K562 (cell line): ENCODE results near the gene NTSR1.

ENCODE experiments used
- KDM1A ChIP-seq, 2 experiments: fragments of 450-650 bp; IDR thresholded peaks; 2 replicates each; pipeline ENCODE4 v1.6.1; 2016; ENCODE audit warnings: mild to moderate bottlenecking in 2 of 2
- POLR2AphosphoS5 ChIP-seq: IDR thresholded peaks from 2 replicates; pipeline ENCODE4 v1.6.1; 2011; ENCODE audit warnings: mild to moderate bottlenecking, low read depth, low read length, moderate library complexity; ENCODE audit not compliant: control insufficient read depth, insufficient read depth
- ZNF140 ChIP-seq: fragments of 250-450 bp; sonication (Bioruptor Pico); IDR thresholded peaks from 2 replicates; pipeline ENCODE4 v1.8.0; 2021; ENCODE audit warnings: moderate library complexity, mild to moderate bottlenecking, inconsistent platforms
- ZNF274 ChIP-seq: IDR thresholded peaks from 2 replicates; pipeline ENCODE4 v1.6.1; 2011; ENCODE audit warnings: low read depth, mild to moderate bottlenecking, low read length, moderate library complexity, borderline replicate concordance
- ZNF778 ChIP-seq: fragments of 450-650 bp; formaldehyde crosslinking; IDR thresholded peaks from 2 replicates; pipeline ENCODE4 v1.4.0; 2020; ENCODE audit warnings: mild to moderate bottlenecking, moderate library complexity
- TF ChIP-seq, protein P1 (sequence below), 3 experiments: IDR thresholded peaks in 2 of 3; conservative IDR thresholded peaks in 1 of 3; 2 replicates each; pipeline ENCODE4 v1.5.1; 2011 to 2012; ENCODE audit warnings: low read length in 3 of 3, mild to moderate bottlenecking in 3 of 3, control low read depth in 2 of 3, improper control_type of control experiment in 1 of 3, inconsistent platforms in 1 of 3, low read depth in 1 of 3, mixed read lengths in 1 of 3, moderate library complexity in 1 of 3; ENCODE audit not compliant: insufficient read depth in 2 of 3
- TF ChIP-seq, protein P2 (sequence below): sonication (generic); formaldehyde crosslinking; IDR thresholded peaks from 2 replicates; pipeline ENCODE4 v1.8.1; 2022; ENCODE audit warnings: missing genetic modification reagents

DNA sequence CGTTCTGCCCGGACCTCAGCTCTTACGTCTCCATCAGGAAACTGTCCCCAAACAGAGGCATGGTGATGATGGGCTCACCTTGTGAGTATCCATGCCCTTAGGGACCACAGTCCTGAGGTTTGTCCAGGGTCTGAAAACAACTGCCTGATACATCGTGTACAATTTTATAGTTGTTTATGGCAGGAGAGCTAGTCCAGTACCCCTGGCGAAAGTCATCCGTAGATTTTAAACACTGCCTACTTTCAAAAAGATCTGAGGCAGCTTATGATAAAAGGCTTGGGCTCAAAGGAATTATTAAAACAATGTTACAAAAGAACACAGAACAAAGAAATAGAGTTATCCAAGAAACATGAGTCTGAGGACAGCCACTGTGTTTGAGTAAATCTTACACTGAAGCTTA, 14.0 kb downstream of the NTSR1 start:
- TF ChIP-seq ZNF274 (no peak), KDM1A (IDR thresholded peaks at IDR 0.05) (no peak), POLR2AphosphoS5 (no peak), ZNF140 (CRISPR knock-in tag) (no peak), ZNF778 (no peak)
- TF ChIP-seq, protein P1, sequence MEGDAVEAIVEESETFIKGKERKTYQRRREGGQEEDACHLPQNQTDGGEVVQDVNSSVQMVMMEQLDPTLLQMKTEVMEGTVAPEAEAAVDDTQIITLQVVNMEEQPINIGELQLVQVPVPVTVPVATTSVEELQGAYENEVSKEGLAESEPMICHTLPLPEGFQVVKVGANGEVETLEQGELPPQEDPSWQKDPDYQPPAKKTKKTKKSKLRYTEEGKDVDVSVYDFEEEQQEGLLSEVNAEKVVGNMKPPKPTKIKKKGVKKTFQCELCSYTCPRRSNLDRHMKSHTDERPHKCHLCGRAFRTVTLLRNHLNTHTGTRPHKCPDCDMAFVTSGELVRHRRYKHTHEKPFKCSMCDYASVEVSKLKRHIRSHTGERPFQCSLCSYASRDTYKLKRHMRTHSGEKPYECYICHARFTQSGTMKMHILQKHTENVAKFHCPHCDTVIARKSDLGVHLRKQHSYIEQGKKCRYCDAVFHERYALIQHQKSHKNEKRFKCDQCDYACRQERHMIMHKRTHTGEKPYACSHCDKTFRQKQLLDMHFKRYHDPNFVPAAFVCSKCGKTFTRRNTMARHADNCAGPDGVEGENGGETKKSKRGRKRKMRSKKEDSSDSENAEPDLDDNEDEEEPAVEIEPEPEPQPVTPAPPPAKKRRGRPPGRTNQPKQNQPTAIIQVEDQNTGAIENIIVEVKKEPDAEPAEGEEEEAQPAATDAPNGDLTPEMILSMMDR (IDR thresholded peaks at IDR 0.05 in 2 of 3, conservative IDR thresholded peaks at IDR 0.05 in 1 of 3; ENCODE audit: insufficient read depth in 2 of 3, low read depth in 1 of 3, low read length in 3 of 3), result no peak
- TF ChIP-seq, protein P2, sequence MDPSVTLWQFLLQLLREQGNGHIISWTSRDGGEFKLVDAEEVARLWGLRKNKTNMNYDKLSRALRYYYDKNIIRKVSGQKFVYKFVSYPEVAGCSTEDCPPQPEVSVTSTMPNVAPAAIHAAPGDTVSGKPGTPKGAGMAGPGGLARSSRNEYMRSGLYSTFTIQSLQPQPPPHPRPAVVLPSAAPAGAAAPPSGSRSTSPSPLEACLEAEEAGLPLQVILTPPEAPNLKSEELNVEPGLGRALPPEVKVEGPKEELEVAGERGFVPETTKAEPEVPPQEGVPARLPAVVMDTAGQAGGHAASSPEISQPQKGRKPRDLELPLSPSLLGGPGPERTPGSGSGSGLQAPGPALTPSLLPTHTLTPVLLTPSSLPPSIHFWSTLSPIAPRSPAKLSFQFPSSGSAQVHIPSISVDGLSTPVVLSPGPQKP (CRISPR knock-in tag), result no peak
